Measurements from ENCODE around the gene PDE4A. TPM values are rescaled to one million over a fixed set of nuclear protein-coding genes. Genes with fewer than 3 reads are reported as not detected.

PDE4A gene
- polyA plus RNA-seq, 2 of the 4 experiments (the other 2 are of a cell fraction): 1.2 to 3.7 TPM

DNA sequence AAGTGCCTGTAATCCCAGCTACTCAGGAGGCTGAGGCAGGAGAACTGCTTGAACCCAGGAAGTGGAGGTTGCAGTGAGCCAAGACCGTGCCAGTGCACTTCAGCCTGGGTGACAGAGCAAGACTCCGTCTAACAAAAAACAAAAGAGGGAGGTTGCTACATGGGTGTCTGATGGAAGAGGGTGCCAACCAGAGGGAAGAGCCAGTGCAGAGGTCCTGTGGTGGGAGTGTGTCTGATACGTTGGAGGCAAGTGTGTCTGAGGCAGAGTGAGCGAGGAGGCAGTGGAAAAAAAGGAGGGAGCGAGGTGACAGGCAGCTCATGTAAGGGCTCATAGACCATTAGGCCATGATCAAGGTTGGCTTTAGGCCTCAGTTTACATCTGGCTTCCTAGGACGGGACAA is 6.8 kb downstream of the PDE4A start:
- TF ChIP-seq BHLHE40 (IDR thresholded peaks at IDR 0.05; ENCODE audit: low read depth, low read length) (no peak), MAFK (IDR thresholded peaks at IDR 0.05; ENCODE audit: partially characterized antibody) (no peak), JUNB (IDR thresholded peaks at IDR 0.05) (no peak), HDAC2 (IDR thresholded peaks at IDR 0.05) (no peak), RCOR1 (IDR thresholded peaks at IDR 0.05; ENCODE audit: low read depth, low read length) (no peak), NPAS2 (CRISPR knock-in tag; IDR thresholded peaks at IDR 0.05; ENCODE audit: borderline replicate concordance) (no peak), ZSCAN20 (CRISPR knock-in tag; IDR thresholded peaks at IDR 0.05) (no peak)
- 92% methylated on average over 6 of the region's 6 CpGs for WGBS (ENCODE audit: missing lambda C conversion rate)
- no peak for DNase-seq (ENCODE audit: low read depth in 1 of 2, low spot score in 1 of 2)
- H3K4me1 ChIP-seq: peaks cover 14% of the 10 kb centered on the region
- no peak for ATAC-seq
- H3K4me2 ChIP-seq: no peak overlapping the region
- no peak for FAIRE-seq
- no peak overlapping the region for H3K27ac ChIP-seq
- no peaks in the 10 kb centered on the region for H3K9me3 ChIP-seq
- ChIA-PET POLR2A (interaction anchor here (0.7 kb wide), 1 partner anchor 133 kb away, joined by 4 read pairs; no protein-coding TSS in a partner anchor), CTCF (interaction anchor here (0.6 to 5.4 kb wide), 8 partner anchors 9 to 73 kb away, joined by 3 to 38 read pairs (median 4); partner anchors contain the start of gene CDC37)
- H3K4me3 ChIP-seq: no peak overlapping the region

DNA sequence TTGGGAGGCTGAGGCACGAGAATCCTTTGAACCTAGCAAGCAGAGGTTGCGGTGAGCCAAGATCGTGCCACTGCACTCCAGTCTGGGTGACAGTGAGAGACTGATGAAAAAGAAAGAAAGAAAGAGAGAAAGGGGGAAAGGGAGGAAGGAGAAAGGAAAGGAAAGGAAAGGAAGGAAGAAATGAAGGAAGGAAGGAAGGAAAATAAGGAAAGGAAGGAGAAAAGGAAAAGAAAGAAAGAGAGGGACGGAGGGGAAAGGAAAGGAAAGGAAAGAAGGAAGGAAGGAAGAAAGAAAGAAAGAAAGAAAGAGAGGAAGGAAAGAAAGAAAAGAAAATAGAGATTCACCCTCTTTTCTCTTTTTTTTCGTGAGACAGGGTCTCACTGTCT is 8.7 kb downstream of the PDE4A start:
- no peak for TF ChIP-seq EP300 (IDR thresholded peaks at IDR 0.05)
- no peak for TF ChIP-seq CEBPB (IDR thresholded peaks at IDR 0.05)
- TF ChIP-seq, protein P1, sequence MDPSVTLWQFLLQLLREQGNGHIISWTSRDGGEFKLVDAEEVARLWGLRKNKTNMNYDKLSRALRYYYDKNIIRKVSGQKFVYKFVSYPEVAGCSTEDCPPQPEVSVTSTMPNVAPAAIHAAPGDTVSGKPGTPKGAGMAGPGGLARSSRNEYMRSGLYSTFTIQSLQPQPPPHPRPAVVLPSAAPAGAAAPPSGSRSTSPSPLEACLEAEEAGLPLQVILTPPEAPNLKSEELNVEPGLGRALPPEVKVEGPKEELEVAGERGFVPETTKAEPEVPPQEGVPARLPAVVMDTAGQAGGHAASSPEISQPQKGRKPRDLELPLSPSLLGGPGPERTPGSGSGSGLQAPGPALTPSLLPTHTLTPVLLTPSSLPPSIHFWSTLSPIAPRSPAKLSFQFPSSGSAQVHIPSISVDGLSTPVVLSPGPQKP (IDR thresholded peaks at IDR 0.05; ENCODE audit: low read depth, low read length): no peak
- no peak for TF ChIP-seq TFCP2L1 (CRISPR knock-in tag; IDR thresholded peaks at IDR 0.05)
- no peak for FAIRE-seq
- POLR2A ChIA-PET: no interaction called here

DNA sequence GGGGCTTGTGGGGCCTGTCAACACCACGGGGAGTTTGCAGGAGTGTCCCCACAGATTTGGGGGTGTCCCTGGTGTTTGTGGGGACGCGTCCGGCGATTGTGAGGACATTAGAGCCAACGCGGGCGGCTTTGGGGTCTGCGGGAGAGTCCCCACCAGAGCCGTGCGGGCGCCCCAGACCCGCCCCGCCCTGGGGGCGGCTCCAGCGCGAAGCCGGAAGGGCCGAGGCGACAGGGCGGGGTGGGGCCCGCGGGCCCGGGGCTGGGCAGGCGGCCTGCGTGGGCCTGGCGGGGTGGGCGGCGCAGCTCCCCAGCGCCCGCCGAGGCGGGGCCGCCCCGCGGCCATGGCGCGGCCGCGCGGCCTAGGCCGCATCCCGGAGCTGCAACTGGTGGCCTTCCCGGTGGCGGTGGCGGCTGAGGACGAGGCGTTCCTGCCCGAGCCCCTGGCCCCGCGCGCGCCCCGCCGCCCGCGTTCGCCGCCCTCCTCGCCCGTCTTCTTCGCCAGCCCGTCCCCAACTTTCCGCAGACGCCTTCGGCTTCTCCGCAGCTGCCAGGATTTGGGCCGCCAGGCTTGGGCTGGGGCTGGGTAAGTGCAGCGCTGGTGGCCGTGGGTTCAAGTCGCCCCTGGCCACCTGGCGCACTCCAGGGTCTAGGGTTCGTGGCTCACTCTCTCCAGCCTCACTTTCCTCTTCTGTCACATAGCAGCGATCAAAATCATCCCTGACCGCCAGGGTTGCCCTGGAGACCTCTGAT is 10.3 kb downstream of the PDE4A start:
- H3K4me3 ChIP-seq: peak overlapping the region; percentile 50
- DNase-seq (ENCODE audit: low read depth in 1 of 2, low spot score in 1 of 2) (no peak), FAIRE-seq (no peak), ATAC-seq (peak; percentile 60 to 70; a peak in 4 of 6 replicates)
- 75% methylated on average over 23 of the region's 75 CpGs for WGBS (ENCODE audit: missing lambda C conversion rate)
- ChIA-PET CTCF (interaction anchor here (1.0 to 1.9 kb wide), 2 partner anchors 10 to 14 kb away, joined by 4 to 13 read pairs; partner anchors contain the start of gene PDE4A), POLR2A (no interaction called here)
- H3K4me1 ChIP-seq: peaks cover 14% of the 10 kb centered on the region; the same call in 2 of the 3 replicates
- H3K9me3 ChIP-seq: no peaks in the 10 kb centered on the region
- H3K27ac ChIP-seq: peak overlapping the region; percentile 67 to 88
- peak overlapping the region; percentile 79 for H3K4me2 ChIP-seq
- TF ChIP-seq HOXB13 (CRISPR knock-in tag; IDR thresholded peaks at IDR 0.05; ENCODE audit: low read depth) (no peak), POLR2A (IDR thresholded peaks at IDR 0.05; ENCODE audit: low read length) (peak; percentile 3; the same call in 1 of the 2 replicates)

More for the DNA sequence above, 8.7 kb downstream of the PDE4A start:
- DNase-seq (ENCODE audit: low read depth in 1 of 2, low spot score in 1 of 2): no peak
- Histone ChIP-seq H3K27ac (no peak overlapping the region), H3K4me2 (no peak overlapping the region), H3K4me1 (peaks cover 24% of the 10 kb centered on the region), H3K9me3 (no peaks in the 10 kb centered on the region), H3K4me3 (no peak overlapping the region)
- CTCF ChIA-PET: interaction anchor here (1.5 to 4.4 kb wide), 3 partner anchors 12 to 25 kb away, joined by 5 to 38 read pairs (median 11); partner anchors contain the start of gene CDC37
- ATAC-seq: no peak
- WGBS (ENCODE audit: missing lambda C conversion rate): 84% methylated on average over 5 of the region's 5 CpGs

DNA sequence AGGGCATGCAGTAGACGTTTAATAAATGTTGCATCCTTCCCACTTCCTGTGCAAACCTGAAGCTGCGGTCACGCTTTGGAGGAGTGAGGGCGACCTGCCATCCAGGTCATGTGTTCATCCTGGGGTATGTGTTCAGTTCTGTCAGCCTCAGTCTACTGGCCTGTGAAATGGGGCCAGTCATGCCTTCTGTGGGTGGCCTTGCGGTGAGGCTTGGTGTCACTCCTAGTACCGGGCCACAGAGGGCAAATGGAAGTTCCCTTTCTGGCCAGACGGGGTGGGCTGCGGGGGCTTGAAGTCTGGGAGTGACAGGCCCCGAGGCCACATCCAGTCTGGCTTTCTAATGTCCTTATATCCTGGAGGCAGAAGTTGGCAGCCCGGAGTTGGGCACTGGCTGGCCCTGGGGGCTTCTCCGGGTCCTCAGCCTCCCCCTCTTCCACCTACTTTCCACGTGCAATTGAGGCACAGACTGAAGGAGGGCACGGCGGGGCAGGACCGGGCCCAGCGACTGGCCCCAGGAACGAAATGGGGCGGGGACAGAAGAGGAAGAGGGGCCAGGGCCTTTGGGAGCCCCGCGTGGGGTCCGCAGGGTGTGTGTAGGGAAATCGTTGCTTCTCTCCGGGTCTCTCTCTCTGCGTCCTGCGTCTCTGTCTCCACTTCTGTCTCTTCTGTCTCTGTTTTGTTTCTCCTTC is 11.1 kb downstream of the PDE4A start:
- CTCF ChIA-PET: interaction anchor here (1.1 to 1.9 kb wide), 2 partner anchors 9 to 11 kb away, joined by 3 to 13 read pairs; partner anchors contain the start of gene PDE4A
- TF ChIP-seq, protein P2, sequence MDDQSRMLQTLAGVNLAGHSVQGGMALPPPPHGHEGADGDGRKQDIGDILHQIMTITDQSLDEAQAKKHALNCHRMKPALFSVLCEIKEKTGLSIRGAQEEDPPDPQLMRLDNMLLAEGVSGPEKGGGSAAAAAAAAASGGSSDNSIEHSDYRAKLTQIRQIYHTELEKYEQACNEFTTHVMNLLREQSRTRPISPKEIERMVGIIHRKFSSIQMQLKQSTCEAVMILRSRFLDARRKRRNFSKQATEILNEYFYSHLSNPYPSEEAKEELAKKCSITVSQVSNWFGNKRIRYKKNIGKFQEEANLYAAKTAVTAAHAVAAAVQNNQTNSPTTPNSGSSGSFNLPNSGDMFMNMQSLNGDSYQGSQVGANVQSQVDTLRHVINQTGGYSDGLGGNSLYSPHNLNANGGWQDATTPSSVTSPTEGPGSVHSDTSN (IDR thresholded peaks at IDR 0.05): no peak
- peak; percentile 58; the same call in 1 of the 2 replicates for TF ChIP-seq HDAC2 (IDR thresholded peaks at IDR 0.05)
- no peak for TF ChIP-seq FOSL2 (IDR thresholded peaks at IDR 0.05)
- no peak for TF ChIP-seq FOSL2 (CRISPR knock-in tag; IDR thresholded peaks at IDR 0.05)
- TF ChIP-seq ZNF302 (CRISPR knock-in tag; IDR thresholded peaks at IDR 0.05): no peak
- peak; percentile 85 for TF ChIP-seq KDM1A (IDR thresholded peaks at IDR 0.05; ENCODE audit: low read depth)
- TF ChIP-seq, protein P3, sequence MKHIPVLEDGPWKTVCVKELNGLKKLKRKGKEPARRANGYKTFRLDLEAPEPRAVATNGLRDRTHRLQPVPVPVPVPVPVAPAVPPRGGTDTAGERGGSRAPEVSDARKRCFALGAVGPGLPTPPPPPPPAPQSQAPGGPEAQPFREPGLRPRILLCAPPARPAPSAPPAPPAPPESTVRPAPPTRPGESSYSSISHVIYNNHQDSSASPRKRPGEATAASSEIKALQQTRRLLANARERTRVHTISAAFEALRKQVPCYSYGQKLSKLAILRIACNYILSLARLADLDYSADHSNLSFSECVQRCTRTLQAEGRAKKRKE (CRISPR knock-in tag; IDR thresholded peaks at IDR 0.05; ENCODE audit: low read depth): no peak
- H3K9me3 ChIP-seq: no peaks in the 10 kb centered on the region
- peaks cover 14% of the 10 kb centered on the region; the same call in 2 of the 3 replicates for H3K4me1 ChIP-seq
- H3K4me3 ChIP-seq: peak overlapping the region; percentile 50
- no peak for ATAC-seq
- no peak for FAIRE-seq
- POLR2A ChIA-PET: no interaction called here
- 54% methylated on average over 20 of the region's 25 CpGs for WGBS (ENCODE audit: missing lambda C conversion rate)
- DNase-seq (ENCODE audit: low read depth in 1 of 2, low spot score in 1 of 2): no peak
- H3K27ac ChIP-seq: peak overlapping the region; percentile 67 to 88
- H3K4me2 ChIP-seq: peak overlapping the region; percentile 79

Measured in A549 (cell line).